ENCODE results near the gene PHC3.
A peak's percentile ranks its signal among the peaks of the same experiment; 100 is the strongest.
"Not testable (repeated sequence)": the region's sequence is repeated elsewhere in the genome, so short reads cannot be mapped to it uniquely, and the experiment has no call there.

PHC3 gene

GRCh38 chr3:170221924-170222646, 40.6 kb upstream of the PHC3 start, which contains the start of gene PRKCI:
PRKCI (plus strand) TSS chr3:170222424; CDS start chr3:170222670, 246 bp downstream.
- peak; percentile 98 for DNase-seq (ENCODE audit: low read depth)
- H3K4me3 ChIP-seq (replicated peaks; ENCODE audit: low read depth, low read length) = peak within 1 kb of the TSS; percentile 79
- no peak for TF ChIP-seq CTCF (IDR thresholded peaks at IDR 0.05; ENCODE audit: low read length, missing control alignments)

GRCh38 chr3:170220871-170221270, 39.3 kb upstream of the PHC3 start:
- DNase-seq (ENCODE audit: low read depth) = no peak
- no peak for TF ChIP-seq CTCF (IDR thresholded peaks at IDR 0.05; ENCODE audit: low read length, missing control alignments)

GRCh38 chr3:170219850-170220249, 38.3 kb upstream of the PHC3 start:
- TF ChIP-seq CTCF (IDR thresholded peaks at IDR 0.05; ENCODE audit: low read length, missing control alignments) = no peak
- H3K4me3 ChIP-seq (replicated peaks; ENCODE audit: low read depth, low read length) = no peak overlapping the region
- DNase-seq (ENCODE audit: low read depth) = no peak

More at GRCh38 chr3:170220871-170221270, 39.3 kb upstream of the PHC3 start:
- no peak overlapping the region for H3K4me3 ChIP-seq (replicated peaks; ENCODE audit: low read depth, low read length)

GRCh38 chr3:170211668-170212067, 30.1 kb upstream of the PHC3 start:
- DNase-seq (ENCODE audit: low read depth) = no peak
- H3K4me3 ChIP-seq (replicated peaks; ENCODE audit: low read depth, low read length) = no peak overlapping the region
- TF ChIP-seq CTCF (IDR thresholded peaks at IDR 0.05; ENCODE audit: low read length, missing control alignments) = no peak

- TF ChIP-seq CTCF (IDR thresholded peaks at IDR 0.05; ENCODE audit: low read length, missing control alignments) = no peak
- DNase-seq (ENCODE audit: low read depth) = no peak
- H3K4me3 ChIP-seq (replicated peaks; ENCODE audit: low read depth, low read length) = no peak overlapping the region
Observed at GRCh38 chr3:170207717-170208116, 26.2 kb upstream of the PHC3 start.

DNA sequence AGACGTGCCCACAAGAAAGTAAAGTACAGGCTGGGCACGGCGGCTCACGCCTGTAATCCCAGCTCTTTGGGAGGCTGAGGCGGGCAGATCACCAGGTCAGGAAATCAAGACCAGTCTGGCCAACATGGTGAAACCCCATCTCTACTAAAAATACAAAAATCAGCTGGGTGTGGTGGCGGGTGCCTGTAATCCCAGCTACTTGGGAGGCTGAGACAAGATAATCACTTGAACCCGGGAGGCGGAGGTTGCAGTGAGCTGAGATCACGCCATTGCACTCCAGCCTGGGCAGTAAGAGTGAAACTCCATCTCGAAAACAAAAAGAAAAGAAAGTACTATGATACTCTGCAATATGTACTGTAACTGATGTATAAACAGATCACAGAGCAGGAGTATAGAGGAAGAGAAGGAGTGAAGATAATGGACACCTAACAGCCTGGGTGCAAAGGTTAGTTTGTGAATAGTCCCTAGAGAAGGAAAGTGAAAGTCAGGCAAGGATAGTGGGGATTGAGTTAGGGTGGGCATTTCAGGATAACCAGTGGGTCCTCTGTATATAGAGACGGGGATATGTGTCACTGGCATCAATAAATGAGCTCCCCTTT, 24.7 kb upstream of the PHC3 start:
- DNase-seq (ENCODE audit: low read depth); H3K4me3 ChIP-seq (replicated peaks; ENCODE audit: low read depth, low read length): not testable (repeated sequence)

DNA sequence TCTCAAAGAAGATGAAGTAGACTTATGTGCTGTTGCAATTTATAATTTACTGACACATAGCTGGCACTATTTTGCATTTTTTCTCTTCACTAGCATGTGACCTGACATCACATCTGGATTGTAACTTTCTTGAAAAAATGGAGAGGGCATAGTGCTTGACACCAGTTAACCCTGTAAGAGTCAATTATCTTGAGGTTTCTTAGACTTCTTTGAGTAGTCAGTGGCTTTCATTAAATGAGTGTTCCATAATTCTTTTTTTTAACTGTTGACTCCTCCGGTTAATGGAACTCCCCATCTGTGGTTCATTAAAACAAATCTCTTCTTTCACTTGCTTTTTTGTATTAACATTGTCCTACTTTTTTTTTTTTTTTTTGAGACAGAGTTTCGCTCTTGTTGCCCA, 23.8 kb upstream of the PHC3 start:
- TF ChIP-seq CTCF (IDR thresholded peaks at IDR 0.05; ENCODE audit: low read length, missing control alignments) = no peak
- no peak overlapping the region for H3K4me3 ChIP-seq (replicated peaks; ENCODE audit: low read depth, low read length)
- no peak for DNase-seq (ENCODE audit: low read depth)
